Putamen (tissue), 1 donor: ENCODE measurements around the gene ZFYVE19.
"Not testable (repeated sequence)": the region's sequence is repeated elsewhere in the genome, so short reads cannot be mapped to it uniquely, and the experiment has no call there.

ENCODE experiments used
- DNase-seq: peaks from one replicate; pipeline ENCODE4 v3.0.0-alpha.2; 2016; ENCODE audit warnings: low spot score

ZFYVE19 gene

DNA sequence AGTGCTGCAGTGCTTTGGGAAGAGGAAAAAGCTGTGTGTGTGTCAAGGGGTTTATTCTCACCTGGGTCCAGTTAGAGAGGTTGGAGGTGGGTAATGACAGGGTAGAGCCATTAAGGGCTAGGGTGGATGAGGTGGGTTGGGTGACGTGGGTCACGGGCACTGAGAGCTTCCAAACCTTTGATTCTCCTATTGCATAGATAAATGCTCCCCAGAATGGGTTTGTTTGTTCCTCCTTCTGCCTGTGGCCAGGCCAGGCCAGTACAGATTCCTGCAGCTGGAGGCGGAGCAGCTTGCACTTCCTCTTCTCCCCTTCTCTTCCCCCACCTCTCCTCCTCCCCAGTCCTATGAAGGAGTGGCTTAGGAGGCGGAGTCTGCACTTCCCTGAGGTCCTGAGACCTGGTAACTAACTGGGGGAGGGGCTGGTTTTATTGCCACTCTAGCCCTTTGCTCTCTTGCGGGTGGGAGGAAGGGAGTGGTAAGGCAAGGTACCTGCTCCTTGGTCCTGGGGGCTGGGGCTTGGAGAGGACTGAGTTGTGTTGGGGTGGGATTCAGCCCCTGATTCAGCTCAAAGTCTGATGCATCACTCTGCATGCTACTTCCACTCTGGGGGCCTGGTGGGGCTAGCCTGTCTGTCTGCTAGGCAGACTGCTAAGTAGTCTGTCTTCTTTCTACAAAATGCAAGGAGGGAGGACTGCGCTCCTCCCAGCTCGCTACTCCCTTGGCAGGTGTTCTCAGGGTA lies 40.5 kb downstream of the ZFYVE19 start:
- DNase-seq: peak; percentile 40

DNA sequence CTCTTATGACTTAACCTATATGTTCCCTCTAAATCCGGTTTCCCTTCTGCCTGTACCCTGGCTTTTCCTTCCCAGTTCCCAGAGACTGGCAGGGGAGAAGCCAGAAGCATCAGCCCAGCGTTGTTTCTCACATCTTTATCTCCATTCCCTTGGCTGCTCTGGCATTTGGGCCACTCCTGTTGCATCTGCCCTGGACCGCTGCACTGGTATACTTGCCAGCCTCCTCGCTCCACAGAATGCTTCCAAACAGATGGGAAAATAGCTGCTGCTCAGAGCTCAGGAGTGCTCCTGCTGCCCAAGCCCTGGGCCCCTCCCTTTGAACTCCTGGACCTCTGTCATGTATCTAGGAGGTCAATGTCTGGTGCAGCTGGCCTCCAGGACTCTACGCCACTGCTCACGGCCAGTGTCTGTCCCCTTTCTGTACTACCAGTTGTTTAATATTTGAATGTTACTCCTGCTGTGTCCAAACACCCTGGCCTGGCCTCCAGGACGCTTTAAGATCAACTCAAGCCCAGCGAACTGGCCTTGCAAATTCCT lies 43.8 kb downstream of the ZFYVE19 start:
- DNase-seq: no peak

DNA sequence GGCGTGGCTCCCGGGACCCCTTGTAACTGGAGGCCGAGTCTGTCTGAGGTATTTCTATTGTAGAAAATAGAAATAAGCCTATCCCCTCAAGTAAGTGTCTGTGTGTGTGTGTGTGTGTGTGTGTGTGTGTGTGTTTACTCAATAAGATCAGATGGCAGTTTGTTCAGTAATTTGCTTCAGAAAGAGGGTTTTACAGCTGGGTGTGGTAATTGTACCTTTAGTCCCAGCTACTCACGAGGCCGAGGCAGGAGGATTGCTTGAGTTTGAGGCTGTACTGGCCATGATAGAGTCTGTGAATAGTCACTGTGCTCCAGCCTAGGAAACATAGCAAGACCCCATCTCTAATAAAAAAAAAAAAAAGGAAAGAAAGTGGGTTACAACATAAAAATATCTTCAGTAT lies 45.6 kb downstream of the ZFYVE19 start:
- no peak for DNase-seq

DNA sequence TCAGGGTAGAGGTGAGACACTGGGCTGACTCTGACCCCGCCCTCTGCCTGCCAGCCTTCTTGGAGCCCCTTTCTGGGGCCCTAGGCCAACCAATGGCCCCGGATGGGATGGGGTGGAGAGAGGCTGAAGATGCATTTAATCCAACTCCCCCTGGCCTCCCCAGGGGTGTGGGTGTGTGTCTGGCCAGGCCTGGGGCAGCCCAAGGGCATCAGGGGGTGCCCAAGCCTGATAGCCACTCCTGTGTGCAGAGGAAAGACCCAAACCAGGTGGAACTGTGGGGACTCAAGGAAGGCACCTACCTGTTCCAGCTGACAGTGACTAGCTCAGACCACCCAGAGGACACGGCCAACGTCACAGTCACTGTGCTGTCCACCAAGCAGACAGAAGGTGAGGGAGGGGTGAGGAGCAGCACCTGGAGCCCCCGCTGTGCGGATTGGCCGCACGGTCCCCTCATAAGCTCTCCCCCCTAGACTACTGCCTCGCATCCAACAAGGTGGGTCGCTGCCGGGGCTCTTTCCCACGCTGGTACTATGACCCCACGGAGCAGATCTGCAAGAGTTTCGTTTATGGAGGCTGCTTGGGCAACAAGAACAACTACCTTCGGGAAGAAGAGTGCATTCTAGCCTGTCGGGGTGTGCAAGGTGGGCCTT lies 46.5 kb downstream of the ZFYVE19 start:
- no peak for DNase-seq

DNA sequence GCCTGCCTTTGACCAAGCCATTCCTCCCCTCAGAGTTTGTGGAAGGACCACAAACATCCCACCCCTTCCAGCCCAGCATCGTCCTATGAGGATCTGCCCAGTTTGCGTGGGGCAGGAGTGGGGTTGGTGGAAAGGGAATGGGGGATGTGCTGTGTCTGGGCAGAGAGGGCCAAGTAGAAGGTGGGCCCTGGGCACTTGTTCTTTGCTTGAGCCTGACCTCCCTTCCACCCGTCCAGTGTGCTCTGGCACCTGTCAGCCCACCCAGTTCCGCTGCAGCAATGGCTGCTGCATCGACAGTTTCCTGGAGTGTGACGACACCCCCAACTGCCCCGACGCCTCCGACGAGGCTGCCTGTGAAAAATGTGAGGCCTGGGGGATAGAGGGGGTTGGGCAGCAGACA lies 47.3 kb downstream of the ZFYVE19 start:
- no peak for DNase-seq

DNA sequence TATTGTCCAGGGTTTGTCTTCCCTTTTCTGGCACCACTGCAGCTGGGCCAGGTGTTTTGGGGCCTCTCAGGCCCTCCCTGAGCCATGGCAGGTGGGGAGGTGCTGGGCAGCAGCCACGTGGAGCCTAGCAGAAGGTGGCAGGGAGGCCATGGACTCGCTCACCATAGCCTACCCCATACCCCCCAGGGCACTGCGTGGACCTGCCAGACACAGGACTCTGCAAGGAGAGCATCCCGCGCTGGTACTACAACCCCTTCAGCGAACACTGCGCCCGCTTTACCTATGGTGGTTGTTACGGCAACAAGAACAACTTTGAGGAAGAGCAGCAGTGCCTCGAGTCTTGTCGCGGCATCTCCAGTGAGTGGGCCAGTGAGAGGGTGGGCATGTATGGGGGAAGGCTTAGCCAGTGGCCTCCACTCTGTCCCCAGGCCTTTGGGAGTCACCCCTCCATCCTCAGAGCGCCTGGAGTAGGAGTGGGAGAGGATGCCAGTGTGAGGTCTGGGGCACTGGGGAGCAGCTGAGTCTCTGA lies 48.9 kb downstream of the ZFYVE19 start:
- DNase-seq: no peak

DNA sequence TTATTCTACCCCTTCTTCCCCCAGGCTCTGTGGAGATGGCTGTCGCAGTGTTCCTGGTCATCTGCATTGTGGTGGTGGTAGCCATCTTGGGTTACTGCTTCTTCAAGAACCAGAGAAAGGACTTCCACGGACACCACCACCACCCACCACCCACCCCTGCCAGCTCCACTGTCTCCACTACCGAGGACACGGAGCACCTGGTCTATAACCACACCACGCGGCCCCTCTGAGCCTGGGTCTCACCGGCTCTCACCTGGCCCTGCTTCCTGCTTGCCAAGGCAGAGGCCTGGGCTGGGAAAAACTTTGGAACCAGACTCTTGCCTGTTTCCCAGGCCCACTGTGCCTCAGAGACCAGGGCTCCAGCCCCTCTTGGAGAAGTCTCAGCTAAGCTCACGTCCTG lies 49.9 kb downstream of the ZFYVE19 start:
- no peak for DNase-seq

DNA sequence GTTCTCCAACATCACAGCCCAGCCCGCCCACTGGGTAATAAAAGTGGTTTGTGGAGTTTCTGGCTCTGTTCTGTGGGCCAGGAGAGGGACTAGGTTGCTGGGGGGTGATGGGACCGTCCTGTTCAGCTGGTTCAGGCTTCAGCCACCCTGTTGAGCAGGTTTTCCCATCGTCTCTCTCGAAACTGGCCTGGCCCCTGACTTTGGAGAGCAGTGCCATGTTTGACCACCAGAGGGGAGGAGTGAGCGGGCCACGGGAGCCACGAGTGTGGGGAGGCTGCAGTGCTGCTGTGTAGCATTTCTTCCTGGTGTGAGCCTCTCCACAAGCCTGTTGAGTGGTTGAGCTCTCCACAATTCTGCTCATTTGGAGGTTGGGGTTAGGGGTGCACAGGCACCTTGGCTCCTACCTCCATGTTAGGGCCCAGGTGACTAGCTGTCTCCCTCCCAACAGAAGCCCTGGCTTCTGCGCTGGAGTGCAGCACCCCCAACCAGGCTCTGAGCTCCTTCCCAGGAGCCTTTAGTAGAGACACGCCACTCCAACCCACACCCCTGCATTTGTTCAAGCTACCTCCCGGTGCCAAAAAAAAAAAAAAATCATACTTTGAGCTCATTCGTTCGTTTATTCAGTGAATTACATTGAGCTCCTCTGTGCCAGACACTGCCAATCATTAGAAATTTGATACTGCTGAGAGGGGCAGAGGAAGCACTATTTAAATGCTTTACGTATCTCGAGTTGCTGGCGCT lies 50.9 kb downstream of the ZFYVE19 start:
- DNase-seq: peak; percentile 50

DNA sequence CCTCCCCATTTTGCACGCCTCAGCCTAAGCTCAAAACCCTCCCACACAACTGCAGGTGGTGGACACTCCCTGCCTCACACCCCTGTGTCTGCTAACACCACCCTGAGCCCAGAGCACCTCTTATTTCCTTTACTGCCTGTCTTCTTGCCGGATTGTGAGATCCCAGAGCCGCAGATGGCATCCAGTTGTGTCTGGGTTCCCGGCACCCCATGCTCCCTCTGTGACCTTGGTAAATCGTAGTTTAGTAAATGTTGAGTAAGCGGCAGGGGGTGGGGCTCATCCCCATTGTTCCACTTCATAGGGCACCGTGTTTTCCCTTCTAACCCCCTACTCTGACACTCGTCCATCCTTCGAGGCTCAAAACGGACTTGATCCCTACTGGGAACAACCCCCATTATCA lies 51.8 kb downstream of the ZFYVE19 start:
- no peak for DNase-seq

DNA sequence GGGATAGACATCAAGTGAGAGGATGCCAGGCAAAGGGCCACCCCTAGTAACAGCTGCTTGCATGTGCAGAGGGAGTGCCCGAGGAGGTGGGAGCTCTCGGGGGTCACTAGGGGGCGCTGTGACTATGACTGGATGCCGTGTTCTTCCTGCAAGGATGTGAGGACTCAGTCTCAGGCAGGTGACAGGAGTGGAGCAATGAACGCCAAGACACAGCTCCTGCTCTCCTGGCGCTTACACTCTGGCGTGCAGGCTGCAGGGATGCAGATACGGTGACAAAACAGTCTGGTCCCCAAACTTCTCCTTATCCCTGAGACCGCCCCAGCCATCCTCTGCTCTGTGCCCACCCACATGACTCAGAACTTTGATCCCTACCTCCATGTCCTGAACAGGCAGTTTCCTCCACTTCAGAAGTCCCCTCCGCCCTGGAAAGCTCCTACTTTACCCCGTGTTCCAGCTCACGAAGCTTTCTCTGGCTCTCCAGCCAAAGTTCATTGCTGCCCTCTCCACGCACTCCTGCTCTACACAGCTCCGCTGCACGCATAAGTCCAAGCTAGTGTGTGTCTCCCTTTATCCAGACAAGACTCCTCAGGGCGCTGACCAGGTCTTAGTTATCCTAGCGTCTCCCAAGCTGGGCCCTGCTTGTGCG lies 52.4 kb downstream of the ZFYVE19 start:
- peak; percentile 37 for DNase-seq

DNA sequence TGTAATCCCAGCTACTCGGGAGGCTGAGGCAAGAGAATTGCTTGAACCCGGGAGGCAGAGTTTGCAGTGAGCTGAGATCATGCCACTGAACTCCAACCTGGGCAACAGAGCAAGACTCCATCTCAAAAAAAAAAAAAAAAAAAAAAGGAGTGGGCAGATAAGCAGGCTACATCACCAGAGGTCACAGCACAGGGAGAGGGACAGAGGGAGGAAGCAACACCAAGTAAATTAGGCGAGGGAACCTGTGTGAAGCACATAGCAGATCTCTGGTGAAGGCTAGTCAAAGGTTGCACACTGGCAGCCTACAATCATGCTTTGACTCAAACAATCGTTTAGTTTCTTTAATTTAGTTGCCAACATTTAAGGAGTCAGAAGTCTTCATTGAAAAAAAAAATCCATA lies 54.3 kb downstream of the ZFYVE19 start:
- DNase-seq: not testable (repeated sequence)

DNA sequence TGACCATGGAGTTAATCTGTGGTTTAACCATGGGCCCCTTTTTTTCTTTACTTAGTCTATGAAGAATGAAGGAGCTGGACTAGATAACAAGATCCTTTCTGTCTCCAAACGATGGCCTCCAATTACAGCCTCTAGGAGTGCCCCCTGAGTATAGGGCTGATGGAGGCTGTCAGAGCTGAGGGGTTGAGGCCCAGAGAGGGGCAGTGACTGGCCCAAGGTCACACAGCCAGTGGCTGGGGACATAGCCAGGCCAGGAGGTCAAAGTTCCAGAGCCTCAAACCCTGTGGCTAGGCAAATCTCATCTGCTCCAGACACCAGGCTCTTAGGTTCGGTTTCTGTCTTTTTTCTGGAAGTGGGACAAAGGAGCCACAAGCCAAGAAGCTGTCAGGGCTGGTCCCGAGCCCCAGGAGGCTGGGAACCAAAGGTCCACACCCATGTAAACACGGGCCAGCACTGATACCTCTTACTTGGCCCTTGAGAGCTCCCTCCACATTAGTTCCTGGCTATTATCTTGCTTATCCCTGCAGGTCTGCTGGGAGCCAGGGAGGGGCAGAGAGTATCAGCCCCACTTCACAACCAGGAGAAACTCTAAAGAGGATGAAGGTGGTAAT lies 56.9 kb downstream of the ZFYVE19 start:
- no peak for DNase-seq
